SK-N-SH (cell line): ENCODE data around the gene TANGO6. TPM values are rescaled to one million over a fixed set of nuclear protein-coding genes. Genes with fewer than 3 reads are reported as not detected.

ENCODE experiments used
- CTCF ChIA-PET: fragments of 300-600, 350-600 bp; formaldehyde crosslinking; extraction: SDS; loops from one replicate; lab custom pipeline; 2021; lab: Yijun Ruan, JAX
- POLR2A ChIA-PET: fragments of 350-600 bp; sonication (Branson Sonifier 250); formaldehyde crosslinking; extraction: SDS; loops from one replicate; lab custom pipeline; 2020; ENCODE audit warnings: antibody characterized with exemption, inconsistent platforms; lab: Yijun Ruan, JAX
- DNase-seq: peaks from one replicate; pipeline ENCODE4 v3.0.0; 2012
- H2AFZ ChIP-seq: fragments of 200-600 bp; sonication (generic); 2 replicates; pipeline ENCODE4 v1.8.1; 2016; ENCODE audit warnings: antibody characterized with exemption, mild to moderate bottlenecking, low read depth
- H3F3A ChIP-seq: fragments of 200-600 bp; sonication (generic); replicated peaks from 2 replicates; pipeline ENCODE3; 2016; ENCODE audit warnings: antibody characterized with exemption, mild to moderate bottlenecking; ENCODE audit not compliant: insufficient read depth
- H3K27ac ChIP-seq, 2 experiments: fragments of 200-500 bp in 1 of 2; fragments of 200-600 bp in 1 of 2; sonication (Bioruptor generic) in 1 of 2; sonication (generic), shearing (Covaris generic) in 1 of 2; 2 replicates each; pipeline versions ENCODE4 v1.5.1 to v1.6.1; 2014 to 2016; ENCODE audit warnings: low read depth in 2 of 2, inconsistent platforms in 1 of 2, low read length in 1 of 2, mild to moderate bottlenecking in 1 of 2, mixed read lengths in 1 of 2
- H3K27me3 ChIP-seq: fragments of 200-600 bp; sonication (generic), shearing (Covaris generic); 2 replicates; pipeline ENCODE4 v1.6.1; 2016; ENCODE audit warnings: mixed run types; ENCODE audit not compliant: insufficient read depth
- H3K36me3 ChIP-seq, 2 experiments: fragments of 200-500 bp in 1 of 2; fragments of 200-600 bp in 1 of 2; sonication (Bioruptor generic) in 1 of 2; sonication (generic) in 1 of 2; replicated peaks in 1 of 2; 2 replicates each; pipeline versions ENCODE3 to v1.5.1; 2014 to 2016; ENCODE audit warnings: low read length in 1 of 2, mild to moderate bottlenecking in 1 of 2; ENCODE audit not compliant: insufficient read depth in 2 of 2, control insufficient read depth in 1 of 2
- H3K4me1 ChIP-seq, 2 experiments: fragments of 200-500 bp in 1 of 2; fragments of 200-600 bp in 1 of 2; sonication (Bioruptor generic) in 1 of 2; sonication (generic), shearing (Covaris generic) in 1 of 2; 2 replicates each; pipeline versions ENCODE4 v1.5.1 to v1.6.1; 2014 to 2016; ENCODE audit warnings: low read depth in 1 of 2, low read length in 1 of 2, mixed run types in 1 of 2; ENCODE audit not compliant: insufficient read depth in 2 of 2, control insufficient read depth in 1 of 2
- H3K4me2 ChIP-seq: fragments of 200-600 bp; sonication (generic), shearing (Covaris generic); 2 replicates; pipeline ENCODE4 v1.6.1; 2017; ENCODE audit warnings: mixed run types
- H3K4me3 ChIP-seq, 2 experiments: fragments of 200-500 bp in 1 of 2; fragments of 200-600 bp in 1 of 2; sonication (Bioruptor generic) in 1 of 2; sonication (generic), shearing (Covaris generic) in 1 of 2; 2 replicates each; pipeline versions ENCODE4 v1.5.1 to v1.8.1; 2014 to 2016; ENCODE audit warnings: low read depth in 2 of 2, inconsistent platforms in 1 of 2, low read length in 1 of 2, mild to moderate bottlenecking in 1 of 2, mixed read lengths in 1 of 2, moderate library complexity in 1 of 2
- H3K79me2 ChIP-seq: fragments of 200-600 bp; sonication (generic); 2 replicates; pipeline ENCODE4 v1.8.1; 2017; ENCODE audit warnings: mild to moderate bottlenecking; ENCODE audit not compliant: insufficient read depth
- H3K9ac ChIP-seq: fragments of 200-600 bp; sonication (generic); 2 replicates; pipeline ENCODE4 v1.6.1; 2017; ENCODE audit warnings: mixed run types
- H3K9me2 ChIP-seq: fragments of 200-600 bp; sonication (generic); 2 replicates; pipeline ENCODE4 v1.6.1; 2017; ENCODE audit warnings: mixed run types
- H3K9me3 ChIP-seq: fragments of 200-600 bp; sonication (generic); 2 replicates; pipeline ENCODE4 v1.6.1; 2017; ENCODE audit warnings: mixed run types, mild to moderate bottlenecking, moderate library complexity
- H4K20me1 ChIP-seq: fragments of 200-600 bp; sonication (generic); 2 replicates; pipeline ENCODE4 v1.6.1; 2017; ENCODE audit warnings: mild to moderate bottlenecking, mixed run types; ENCODE audit not compliant: insufficient read depth
- CHD2 ChIP-seq: fragments of 150-350 bp; IDR thresholded peaks from 2 replicates; pipeline ENCODE4 v1.6.1; 2018; ENCODE audit warnings: low read length; ENCODE audit not compliant: partially characterized antibody
- EP300 ChIP-seq, 2 experiments: IDR thresholded peaks; 2 replicates each; pipeline versions ENCODE4 v1.4.0 to v1.6.1; 2012; ENCODE audit warnings: borderline replicate concordance in 1 of 2, low read depth in 1 of 2, low read length in 1 of 2
- FOSL2 ChIP-seq: IDR thresholded peaks from 2 replicates; pipeline ENCODE4 v1.4.0; 2012; ENCODE audit warnings: low read depth, mild to moderate bottlenecking, moderate library complexity, borderline replicate concordance
- FOXJ3 ChIP-seq: sonication (generic); formaldehyde crosslinking; IDR thresholded peaks from 2 replicates; pipeline ENCODE4 v1.5.1; 2020; ENCODE audit warnings: mild to moderate bottlenecking, missing genetic modification reagents
- FOXM1 ChIP-seq: IDR thresholded peaks from 2 replicates; pipeline ENCODE4 v1.4.0; 2012; ENCODE audit warnings: low read depth, mild to moderate bottlenecking
- MAX ChIP-seq: IDR thresholded peaks from 2 replicates; pipeline ENCODE4 v1.4.0; 2012; ENCODE audit warnings: low read depth
- NFIC ChIP-seq: IDR thresholded peaks from 2 replicates; pipeline ENCODE4 v1.4.0; 2012; ENCODE audit warnings: borderline replicate concordance
- NRF1 ChIP-seq: IDR thresholded peaks from 2 replicates; pipeline ENCODE4 v1.6.1; 2012; ENCODE audit warnings: low read depth, mild to moderate bottlenecking, low read length
- POLR2AphosphoS5 ChIP-seq: IDR thresholded peaks from 2 replicates; pipeline ENCODE4 v1.6.1; 2012; ENCODE audit warnings: low read depth, low read length
- RAD21 ChIP-seq: IDR thresholded peaks from 2 replicates; pipeline ENCODE4 v1.6.1; 2012; ENCODE audit warnings: mild to moderate bottlenecking, low read length
- RCOR1 ChIP-seq: fragments of 150-350 bp; IDR thresholded peaks from 2 replicates; pipeline ENCODE4 v1.6.1; 2017; ENCODE audit warnings: antibody characterized with exemption, low read length
- RFX5 ChIP-seq: IDR thresholded peaks from 2 replicates; pipeline ENCODE4 v1.6.1; 2012; ENCODE audit warnings: mild to moderate bottlenecking, improper control_type of control experiment, low read length
- RXRA ChIP-seq: IDR thresholded peaks from 2 replicates; pipeline ENCODE4 v1.4.0; 2012; ENCODE audit warnings: low read depth, mild to moderate bottlenecking, borderline replicate concordance
- SIN3A ChIP-seq: IDR thresholded peaks from 2 replicates; pipeline ENCODE4 v1.6.1; 2012; ENCODE audit warnings: low read depth, mild to moderate bottlenecking, low read length, moderate library complexity, borderline replicate concordance
- SMC3 ChIP-seq: IDR thresholded peaks from 2 replicates; pipeline ENCODE4 v1.6.1; 2012; ENCODE audit warnings: low read depth, low read length, improper control_type of control experiment
- TAF1 ChIP-seq: IDR thresholded peaks from 2 replicates; pipeline ENCODE4 v1.6.1; 2012; ENCODE audit warnings: low read depth, mild to moderate bottlenecking, low read length, moderate library complexity, borderline replicate concordance
- TCF12 ChIP-seq: IDR thresholded peaks from 2 replicates; pipeline ENCODE4 v1.4.0; 2012
- TEAD4 ChIP-seq: IDR thresholded peaks from 2 replicates; pipeline ENCODE4 v1.4.0; 2012; ENCODE audit warnings: mild to moderate bottlenecking, borderline replicate concordance; ENCODE audit not compliant: insufficient read depth
- WGBS: methylation state at CpG from one replicate; pipeline ENCODE4 v1.1.6; 2017; ENCODE audit warnings: low lambda C conversion rate; 5-methylcytosine and 5-hydroxymethylcytosine counted together
- polyA plus RNA-seq, 3 experiments: library from polyadenylated mRNA; depleted of rRNA; stranded (reverse); fragments of >200 nt; gene quantifications; 2 replicates each; pipeline ENCODE4 v1.2.3, GENCODE V29; 2012
- TF ChIP-seq, protein P1 (sequence below): fragments of 150-350 bp; IDR thresholded peaks from 2 replicates; pipeline ENCODE4 v1.6.1; 2016; ENCODE audit warnings: mild to moderate bottlenecking, low read depth, low read length
- TF ChIP-seq, protein P2 (sequence below): fragments of 200-600 bp; sonication (generic); IDR thresholded peaks from 2 replicates; pipeline ENCODE4 v1.6.1; 2017; ENCODE audit warnings: antibody characterized with exemption, mild to moderate bottlenecking, moderate library complexity

Gene TANGO6
- polyA plus RNA-seq, 1 of the 3 experiments (the other 2 are of a cell fraction), result 5.5 TPM

DNA sequence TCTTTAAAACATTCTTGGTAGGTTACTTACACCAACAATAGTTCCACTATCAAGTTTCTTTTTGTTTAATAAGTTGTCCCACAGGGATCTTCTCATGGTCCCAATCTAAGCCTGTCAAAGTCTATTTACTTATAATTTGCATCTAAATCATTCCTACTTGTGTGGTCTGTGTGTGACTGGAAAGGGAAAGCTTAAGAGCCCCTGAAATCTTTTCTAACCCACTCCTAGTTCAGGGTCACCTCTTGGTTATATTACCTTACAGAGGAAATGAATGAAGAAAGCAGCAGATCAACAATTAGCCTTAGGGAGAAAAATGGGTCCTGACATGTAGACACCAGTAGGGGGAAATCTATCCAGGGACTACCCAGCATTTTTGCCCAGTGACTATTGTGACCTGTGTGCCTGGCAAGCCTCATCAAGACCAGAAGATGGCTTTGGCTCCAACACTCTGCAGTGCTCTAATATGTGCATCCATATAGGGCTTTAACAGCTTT is 151.7 kb downstream of the TANGO6 start:
- H3F3A ChIP-seq, result peaks cover 35% of the 10 kb centered on the region
- peak overlapping the region; percentile 39 to 91; a peak in 3 of 4 replicates for H3K27ac ChIP-seq
- POLR2A ChIA-PET, result no interaction called here
- TF ChIP-seq SIN3A (0 out of 2 replicates have a peak, but pooled peaks have one; percentile 17), NRF1 (no peak), RFX5 (no peak), POLR2AphosphoS5 (peak; percentile 12; the same call in 1 of the 2 replicates), FOXJ3 (no peak), RXRA (no peak), RAD21 (peak; percentile 41), SMC3 (peak; percentile 35), FOSL2 (no peak), FOXM1 (no peak), TCF12 (peak; percentile 42; the same call in 1 of the 2 replicates)
- TF ChIP-seq, protein P1, sequence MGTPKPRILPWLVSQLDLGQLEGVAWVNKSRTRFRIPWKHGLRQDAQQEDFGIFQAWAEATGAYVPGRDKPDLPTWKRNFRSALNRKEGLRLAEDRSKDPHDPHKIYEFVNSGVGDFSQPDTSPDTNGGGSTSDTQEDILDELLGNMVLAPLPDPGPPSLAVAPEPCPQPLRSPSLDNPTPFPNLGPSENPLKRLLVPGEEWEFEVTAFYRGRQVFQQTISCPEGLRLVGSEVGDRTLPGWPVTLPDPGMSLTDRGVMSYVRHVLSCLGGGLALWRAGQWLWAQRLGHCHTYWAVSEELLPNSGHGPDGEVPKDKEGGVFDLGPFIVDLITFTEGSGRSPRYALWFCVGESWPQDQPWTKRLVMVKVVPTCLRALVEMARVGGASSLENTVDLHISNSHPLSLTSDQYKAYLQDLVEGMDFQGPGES, result no peak
- TF ChIP-seq, protein P2, sequence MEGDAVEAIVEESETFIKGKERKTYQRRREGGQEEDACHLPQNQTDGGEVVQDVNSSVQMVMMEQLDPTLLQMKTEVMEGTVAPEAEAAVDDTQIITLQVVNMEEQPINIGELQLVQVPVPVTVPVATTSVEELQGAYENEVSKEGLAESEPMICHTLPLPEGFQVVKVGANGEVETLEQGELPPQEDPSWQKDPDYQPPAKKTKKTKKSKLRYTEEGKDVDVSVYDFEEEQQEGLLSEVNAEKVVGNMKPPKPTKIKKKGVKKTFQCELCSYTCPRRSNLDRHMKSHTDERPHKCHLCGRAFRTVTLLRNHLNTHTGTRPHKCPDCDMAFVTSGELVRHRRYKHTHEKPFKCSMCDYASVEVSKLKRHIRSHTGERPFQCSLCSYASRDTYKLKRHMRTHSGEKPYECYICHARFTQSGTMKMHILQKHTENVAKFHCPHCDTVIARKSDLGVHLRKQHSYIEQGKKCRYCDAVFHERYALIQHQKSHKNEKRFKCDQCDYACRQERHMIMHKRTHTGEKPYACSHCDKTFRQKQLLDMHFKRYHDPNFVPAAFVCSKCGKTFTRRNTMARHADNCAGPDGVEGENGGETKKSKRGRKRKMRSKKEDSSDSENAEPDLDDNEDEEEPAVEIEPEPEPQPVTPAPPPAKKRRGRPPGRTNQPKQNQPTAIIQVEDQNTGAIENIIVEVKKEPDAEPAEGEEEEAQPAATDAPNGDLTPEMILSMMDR, result peak; percentile 55
- TF ChIP-seq, all 33 proteins: peak for 6
- no peaks in the 10 kb centered on the region for H3K9me3 ChIP-seq
- H3K27me3 ChIP-seq, result no peaks in the 10 kb centered on the region
- peak overlapping the region; percentile 67; the same call in 1 of the 2 replicates for H3K4me2 ChIP-seq
- peaks cover 2 to 40% of the 10 kb centered on the region in 2 experiments; a peak in 3 of 4 replicates for H3K4me1 ChIP-seq
- DNase-seq, result peak; percentile 19
- H3K79me2 ChIP-seq, result no peaks in the 10 kb centered on the region
- H4K20me1 ChIP-seq, result no peaks in the 10 kb centered on the region
- no peaks in the 10 kb centered on the region for H3K9me2 ChIP-seq
- CTCF ChIA-PET, result interaction anchor here (1.2 to 1.8 kb wide), 2 partner anchors 11 to 129 kb away, joined by 4 to 5 read pairs; no protein-coding TSS in a partner anchor
- H3K9ac ChIP-seq, result peak overlapping the region; percentile 20; the same call in 1 of the 2 replicates
- H2AFZ ChIP-seq, result no peak overlapping the region
- H3K36me3 ChIP-seq, result no peaks in the 10 kb centered on the region
- no peak overlapping the region for H3K4me3 ChIP-seq

- WGBS, result 100% methylated on average over 1 of the region's 1 CpG
- CTCF ChIA-PET, result no interaction called here
- TF ChIP-seq TAF1 (no peak), RAD21 (no peak), RFX5 (no peak), TEAD4 (no peak), POLR2AphosphoS5 (no peak), EP300 (IDR thresholded peaks at IDR 0.05; ENCODE audit: borderline replicate concordance in 1 of 2, low read depth in 1 of 2, low read length in 1 of 2) (no peak), MAX (no peak), FOXM1 (no peak), SMC3 (no peak), TCF12 (no peak), RCOR1 (no peak), CHD2 (no peak), FOSL2 (no peak), NRF1 (no peak), NFIC (no peak)
- TF ChIP-seq, protein P2, result no peak
- TF ChIP-seq, protein P1, result no peak
Measured at GRCh38 chr16:68997564-68997963, 154.2 kb downstream of the TANGO6 start.

More at GRCh38 chr16:68997564-68997963, 154.2 kb downstream of the TANGO6 start:
- H3K27me3 ChIP-seq, result no peaks in the 10 kb centered on the region
- H3K79me2 ChIP-seq, result no peaks in the 10 kb centered on the region
- peaks cover 2 to 34% of the 10 kb centered on the region in 2 experiments; a peak in 3 of 4 replicates for H3K4me1 ChIP-seq
- H3K4me2 ChIP-seq, result no peak overlapping the region
- H3K4me3 ChIP-seq, result no peak overlapping the region
- no peak overlapping the region for H3K27ac ChIP-seq
- POLR2A ChIA-PET, result no interaction called here
- no peaks in the 10 kb centered on the region for H3K9me3 ChIP-seq
- H3F3A ChIP-seq, result peaks cover 28% of the 10 kb centered on the region
- H3K9ac ChIP-seq, result no peak overlapping the region
- H2AFZ ChIP-seq, result no peak overlapping the region
- no peak for DNase-seq
- no peaks in the 10 kb centered on the region for H3K9me2 ChIP-seq
- no peaks in the 10 kb centered on the region for H4K20me1 ChIP-seq
- peaks cover 0 to 10% of the 10 kb centered on the region in 2 experiments for H3K36me3 ChIP-seq
